Testis (tissue), 3 donors: ENCODE measurements around the gene BST2. TPM values are rescaled to one million over a fixed set of nuclear protein-coding genes. Genes with fewer than 3 reads are reported as not detected.
A peak's percentile ranks its signal among the peaks of the same experiment; 100 is the strongest.

Experiments
- DNase-seq: peaks from one replicate; pipeline ENCODE4 v3.0.0-alpha.2; 2019
- H3K27ac ChIP-seq, 2 donors: fragments of 200-600 bp; sonication (generic); one replicate each; pipeline ENCODE4 v1.5.1; 2019
- H3K27me3 ChIP-seq: fragments of 200-600 bp; sonication (generic); one replicate; pipeline ENCODE4 v1.5.1; 2019
- H3K36me3 ChIP-seq: fragments of 200-600 bp; sonication (generic); one replicate; pipeline ENCODE4 v1.5.1; 2017; ENCODE audit warnings: low read depth; ENCODE audit errors: missing control alignments
- H3K4me1 ChIP-seq: fragments of 200-600 bp; sonication (generic); one replicate; pipeline ENCODE4 v1.5.1; 2019
- H3K4me3 ChIP-seq, 2 donors: fragments of 200-600 bp; sonication (generic); one replicate each; pipeline ENCODE4 v1.5.1; 2017 to 2019
- H3K9me3 ChIP-seq: fragments of 200-600 bp; sonication (generic); one replicate; pipeline ENCODE4 v1.5.1; 2017
- CTCF ChIP-seq, 3 experiments: fragments of 450-650 bp in 2 of 3; fragments of 200-600 bp in 1 of 3; sonication (generic) in 1 of 3; IDR thresholded peaks; one replicate each; pipeline ENCODE4 v1.5.1; 2016 to 2019; ENCODE audit warnings: antibody characterized with exemption in 3 of 3, mild to moderate bottlenecking in 2 of 3, moderate library complexity in 1 of 3
- POLR2A ChIP-seq: fragments of 450-650 bp; IDR thresholded peaks from one replicate; pipeline ENCODE4 v1.6.1; 2017; ENCODE audit warnings: antibody characterized with exemption, mild to moderate bottlenecking, moderate library complexity
- WGBS, 2 donors: methylation state at CpG; one replicate each; pipeline ENCODE4 v1.1.5; 2018; 5-methylcytosine and 5-hydroxymethylcytosine counted together
- intact Hi-C: fragments of 100-400 bp; cut with DNase I; formaldehyde crosslinking; loops from one replicate; pipeline ENCODE4 v1.15.1; 2023; ENCODE audit warnings: low total_unique reads
- polyA plus RNA-seq: library from polyadenylated mRNA; stranded (reverse); fragments of 350-450 nt; fragmentation: Illumina TruSeq; extraction: RNeasy Lipid Tissue Mini Kit (QIAGEN cat#74804); gene quantifications from one replicate; pipeline ENCODE4 v1.2.3, GENCODE V29; 2014; ENCODE audit warnings: low read depth, low replicate concordance; ENCODE audit not compliant: insufficient read depth
- total RNA-seq, 2 donors: library from RNA; depleted of rRNA; stranded (reverse); fragments of >200 nt; gene quantifications; one replicate each; pipeline ENCODE4 v1.2.3, GENCODE V29; 2016

BST2 gene
- total and polyA plus RNA-seq, 3 donors from 2014 or later: 37.4 to 71.4 (median 64.4) TPM

GRCh38 chr19:17404621-17405249 lies 695 bp downstream of the BST2 start:
- no peak for DNase-seq
- no peaks in the 10 kb centered on the region for H3K27me3 ChIP-seq
- intact Hi-C loops: no loop called here
- peak overlapping the region; percentile 56 to 66 for H3K4me3 ChIP-seq
- TF ChIP-seq CTCF (IDR thresholded peaks at IDR 0.05) (no peak), POLR2A (no peak)
- H3K27ac ChIP-seq: peak overlapping the region; percentile 85 to 94
- H3K36me3 ChIP-seq: no peaks in the 10 kb centered on the region
- H3K4me1 ChIP-seq: peaks cover 8% of the 10 kb centered on the region
- H3K9me3 ChIP-seq: no peaks in the 10 kb centered on the region
- 51 to 53% methylated on average over 7 of the region's 7 CpGs for WGBS, 2 donors

GRCh38 chr19:17404015-17404414 lies 1.4 kb downstream of the BST2 start:
- Histone ChIP-seq H3K4me1 (peaks cover 8% of the 10 kb centered on the region), H3K36me3 (no peaks in the 10 kb centered on the region), H3K27me3 (no peaks in the 10 kb centered on the region), H3K9me3 (no peaks in the 10 kb centered on the region), H3K4me3 (peak overlapping the region; percentile 56 to 66), H3K27ac (peak overlapping the region; percentile 85 to 94)
- TF ChIP-seq CTCF (IDR thresholded peaks at IDR 0.05): no peak
- no peak for TF ChIP-seq POLR2A
- 57% methylated on average over 2 to 6 of the region's 6 CpGs for WGBS, 2 donors
- intact Hi-C loops: no loop called here
- no peak for DNase-seq

- H3K4me3 ChIP-seq: peak overlapping the region; percentile 26 to 66
These were observed 2.2 kb downstream of the BST2 start for GRCh38 chr19:17402982-17403855.

GRCh38 chr19:17401628-17402027 lies 3.8 kb downstream of the BST2 start:
- TF ChIP-seq CTCF (IDR thresholded peaks at IDR 0.05): no peak
- TF ChIP-seq POLR2A: no peak
- no peaks in the 10 kb centered on the region for H3K27me3 ChIP-seq
- H3K9me3 ChIP-seq: no peaks in the 10 kb centered on the region
- H3K27ac ChIP-seq: no peak overlapping the region
- no peak for DNase-seq
- peaks cover 8% of the 10 kb centered on the region for H3K4me1 ChIP-seq
- H3K4me3 ChIP-seq: no peak overlapping the region
- intact Hi-C loops: no loop called here
- H3K36me3 ChIP-seq: no peaks in the 10 kb centered on the region
- 84 to 88% methylated on average over 6 of the region's 6 CpGs for WGBS, 2 donors

More at GRCh38 chr19:17402982-17403855, 2.2 kb downstream of the BST2 start:
- no peak for TF ChIP-seq CTCF (IDR thresholded peaks at IDR 0.05)
- no peak for TF ChIP-seq POLR2A
- Histone ChIP-seq H3K36me3 (no peaks in the 10 kb centered on the region), H3K4me1 (peaks cover 8% of the 10 kb centered on the region), H3K9me3 (no peaks in the 10 kb centered on the region), H3K27ac (peak overlapping the region; percentile 85 to 94), H3K27me3 (no peaks in the 10 kb centered on the region)
- WGBS, 2 donors: 15 to 32% methylated on average over 20 to 35 of the region's 36 CpGs
- DNase-seq: peak; percentile 49
- intact Hi-C loops: no loop called here
